NCI-H187 treated with DMSO at 0.1 percent for 48 hours (cell line): ENCODE measurements around the gene TMEM185B.
"Not testable (repeated sequence)": the region's sequence is repeated elsewhere in the genome, so short reads cannot be mapped to it uniquely, and the experiment has no call there.

Experiments
- DNase-seq: peaks from one replicate; lab custom pipeline; 2025; lab: John Stamatoyannopoulos, UW

TMEM185B gene

GRCh38 chr2:120251078-120251477, 27.9 kb upstream of the TMEM185B start:
- DNase-seq = no peak

GRCh38 chr2:120250640-120251039, 27.4 kb upstream of the TMEM185B start:
- no peak for DNase-seq

GRCh38 chr2:120247851-120248250, 24.7 kb upstream of the TMEM185B start:
- no peak for DNase-seq

- DNase-seq = peak; percentile 86
Measured at GRCh38 chr2:120246546-120247300, 23.5 kb upstream of the TMEM185B start.

DNA sequence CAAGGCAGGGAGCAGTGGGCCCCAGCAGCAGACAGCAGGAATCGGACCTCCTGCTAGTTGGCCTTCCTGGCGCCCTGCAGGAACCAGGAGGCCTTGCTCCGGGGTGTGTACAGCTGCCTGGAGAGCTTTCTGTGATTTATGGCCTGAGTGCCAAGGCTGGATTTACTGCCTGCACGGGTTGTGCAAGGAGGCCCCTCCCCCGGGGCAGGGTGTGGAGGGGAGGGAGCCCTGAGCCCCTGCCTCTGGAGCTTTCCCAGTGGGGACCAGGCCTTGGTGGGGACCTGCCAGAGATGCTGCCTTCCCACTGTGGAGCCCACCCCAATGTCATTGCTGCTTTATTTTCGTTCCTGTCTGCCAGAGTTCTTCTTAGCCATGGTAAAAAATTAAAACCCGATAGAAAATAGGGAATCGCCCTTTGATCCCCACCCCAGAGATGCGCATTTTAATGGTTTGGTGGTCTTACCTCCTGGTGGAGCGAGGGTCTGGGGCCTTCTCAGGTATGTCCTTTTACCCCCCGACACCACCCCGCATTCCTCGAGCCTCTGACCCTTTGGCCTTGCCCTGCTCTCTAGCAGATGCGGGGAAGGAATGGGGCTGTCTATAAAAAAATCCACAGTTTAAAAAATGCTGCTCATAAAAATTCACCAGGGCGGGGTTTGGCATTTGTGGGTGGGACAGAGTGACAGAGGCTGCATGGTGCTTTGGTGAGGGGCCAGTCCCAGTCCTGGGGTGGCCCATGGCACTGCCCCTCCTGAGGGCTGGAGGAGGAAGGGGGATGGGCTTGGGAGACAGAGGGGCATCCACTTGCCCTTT, 22.5 kb upstream of the TMEM185B start:
- peak; percentile 51 for DNase-seq

- no peak for DNase-seq
Measured at GRCh38 chr2:120244656-120245519, 21.7 kb upstream of the TMEM185B start.

GRCh38 chr2:120243875-120244553, 20.8 kb upstream of the TMEM185B start:
- no peak for DNase-seq

- DNase-seq = no peak
Measured at GRCh38 chr2:120243211-120243610, 20.0 kb upstream of the TMEM185B start.

GRCh38 chr2:120241684-120242083, 18.5 kb upstream of the TMEM185B start:
- no peak for DNase-seq

GRCh38 chr2:120240901-120241429, 17.8 kb upstream of the TMEM185B start:
- DNase-seq = no peak

DNA sequence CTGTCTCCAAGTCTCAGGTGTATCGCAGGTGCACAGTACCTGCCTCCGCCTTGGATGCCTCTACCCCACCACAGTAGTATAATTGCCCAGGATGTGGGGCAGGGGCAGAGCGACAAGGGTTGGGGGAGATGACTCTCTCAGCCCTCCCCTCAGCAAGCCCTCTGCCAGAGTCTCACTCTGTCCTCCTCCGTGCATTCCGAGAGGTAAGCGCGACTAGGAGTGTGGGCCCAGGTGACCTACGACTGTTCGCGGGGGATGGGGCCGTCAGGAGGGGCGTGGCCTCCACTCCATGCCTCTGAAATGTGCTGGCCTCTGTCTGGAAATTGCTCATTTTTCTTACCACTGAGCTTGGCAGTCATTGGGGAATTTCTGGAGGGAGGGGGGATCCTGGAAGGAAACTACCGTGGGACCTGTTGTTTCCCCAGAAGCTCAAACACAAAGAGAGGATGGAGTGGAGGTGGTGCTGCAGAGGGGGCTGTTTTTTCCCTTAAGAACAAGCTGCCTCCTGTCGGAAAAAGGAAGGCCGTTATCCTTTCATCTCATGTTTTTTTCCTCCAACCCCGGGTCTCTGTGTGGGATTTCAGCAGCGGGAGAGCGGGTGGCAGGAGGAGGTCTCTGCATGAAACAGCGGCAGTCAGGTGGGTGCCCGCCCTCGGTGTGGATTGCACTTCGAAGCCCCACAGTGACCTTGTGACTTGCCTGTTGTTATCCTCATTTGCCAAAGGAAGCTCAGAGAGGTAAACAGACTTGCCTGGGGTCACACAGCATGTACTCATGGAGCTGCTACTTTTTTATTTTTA, 16.5 kb upstream of the TMEM185B start:
- no peak for DNase-seq

DNA sequence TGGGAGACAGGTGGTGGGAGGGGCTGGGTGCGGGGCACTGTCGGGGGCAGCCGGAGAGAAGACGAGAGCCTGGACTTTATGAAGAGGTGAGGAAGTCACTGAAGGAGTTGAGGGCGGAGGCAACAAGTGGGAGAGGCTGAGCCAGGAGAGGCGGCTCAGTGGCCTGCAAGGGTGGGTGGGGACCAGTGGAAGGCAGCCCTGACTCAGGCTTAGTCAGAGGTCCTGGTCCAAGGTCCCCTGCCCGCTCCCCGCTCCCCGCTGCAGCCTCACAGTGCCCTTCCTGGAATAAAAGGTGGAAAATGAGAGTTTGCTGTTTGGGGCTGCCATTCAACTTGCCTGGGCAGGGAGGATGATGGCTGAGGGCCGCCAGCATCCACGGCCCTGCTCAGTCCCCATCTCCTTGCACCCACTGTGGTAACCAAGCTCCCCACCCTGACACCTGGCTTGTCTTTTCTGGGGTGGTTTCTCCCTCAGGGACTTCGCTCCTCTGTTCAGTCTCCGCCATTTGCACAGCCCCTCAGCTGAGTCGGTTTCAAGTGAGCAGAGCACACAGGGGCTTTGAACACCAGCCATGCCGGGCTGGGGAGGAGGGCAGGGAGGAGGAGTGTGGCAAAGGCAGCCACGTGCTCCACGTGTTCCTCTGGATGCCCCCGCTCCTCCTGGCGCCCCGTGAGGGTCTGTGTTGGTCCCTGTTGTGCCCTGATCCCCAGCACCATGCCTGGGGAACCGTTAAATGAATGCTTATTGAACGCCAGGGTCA, 15.7 kb upstream of the TMEM185B start:
- DNase-seq = no peak

GRCh38 chr2:120237491-120237902, 14.3 kb upstream of the TMEM185B start:
- no peak for DNase-seq

DNA sequence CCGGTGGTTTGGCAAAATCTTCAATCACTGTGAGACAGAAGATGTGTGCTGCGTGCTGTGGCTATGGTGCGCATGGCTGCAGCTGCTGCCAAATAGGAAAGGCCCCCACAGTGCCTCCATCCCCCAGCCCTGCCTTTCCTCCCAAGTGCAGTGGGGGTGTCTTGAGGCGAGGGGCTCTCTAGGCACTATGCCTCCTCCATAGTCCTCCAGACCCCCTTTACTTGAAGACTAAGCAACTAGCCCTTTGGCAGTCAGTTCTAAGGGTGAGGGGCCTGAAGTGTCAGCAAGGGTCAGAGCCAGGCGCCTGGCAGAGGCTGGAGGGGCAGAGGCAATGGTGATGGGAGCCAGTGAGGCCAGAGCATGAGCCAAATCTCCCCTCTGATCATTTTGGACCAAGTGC, 13.6 kb upstream of the TMEM185B start:
- DNase-seq = no peak

DNA sequence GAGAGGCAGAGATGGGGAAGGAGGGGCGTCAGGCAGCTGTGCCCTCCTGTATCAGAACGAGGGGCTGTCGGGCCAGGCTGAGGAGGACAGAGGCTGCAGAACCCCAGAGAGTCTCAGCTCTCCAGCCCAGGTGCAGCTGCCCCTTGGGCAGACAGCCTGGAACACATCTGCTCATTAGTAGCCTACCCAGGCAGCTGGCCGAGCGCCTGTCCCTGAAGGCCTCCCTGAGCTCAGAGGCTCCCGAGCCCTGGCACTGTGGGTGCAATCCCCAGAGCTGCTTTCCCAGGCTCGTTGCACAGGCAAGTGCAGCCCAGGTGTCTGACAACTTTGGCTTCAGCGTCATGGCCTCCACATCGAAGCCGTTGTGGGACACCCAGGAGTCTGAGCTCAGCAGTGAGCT, 13.1 kb upstream of the TMEM185B start:
- DNase-seq = no peak

DNA sequence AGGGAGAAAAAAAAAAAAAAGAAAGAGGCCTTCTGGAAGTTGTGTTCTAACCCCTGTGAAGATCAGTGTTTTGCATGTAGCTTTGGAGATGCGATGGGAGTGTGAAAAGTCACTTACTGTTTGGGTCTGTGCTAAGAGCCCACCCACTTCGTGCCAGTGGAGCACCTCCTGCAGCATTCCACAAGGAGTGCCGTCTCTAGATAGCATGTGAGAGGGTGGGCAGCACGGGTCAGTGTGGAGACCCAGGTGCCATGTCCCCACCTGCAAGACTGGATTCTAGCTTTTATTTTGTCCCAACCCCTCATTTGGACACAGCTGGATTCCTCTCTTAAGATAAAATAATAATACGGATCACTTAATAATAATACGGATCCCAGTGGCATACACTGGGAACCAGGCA, 12.5 kb upstream of the TMEM185B start:
- no peak for DNase-seq

DNA sequence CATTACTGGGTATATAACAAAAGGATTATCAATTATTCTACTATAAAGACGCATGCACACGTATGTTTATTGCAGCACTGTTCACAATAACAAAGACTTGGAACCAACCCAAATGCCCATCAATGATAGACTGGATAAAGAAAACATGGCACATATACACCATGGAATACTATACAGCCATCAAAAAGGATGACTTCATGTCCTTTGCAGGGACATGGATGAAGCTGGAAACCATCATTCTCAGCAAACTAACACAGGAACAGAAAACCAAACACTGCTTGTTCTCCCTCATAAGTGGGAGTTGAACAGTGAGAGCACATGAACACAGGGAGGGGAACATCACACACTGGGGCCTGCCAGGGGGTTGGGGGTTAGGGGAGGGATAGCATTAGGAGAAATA, 12.0 kb upstream of the TMEM185B start:
- DNase-seq = not testable (repeated sequence)

GRCh38 chr2:120233292-120233691, 10.1 kb upstream of the TMEM185B start:
- no peak for DNase-seq

GRCh38 chr2:120231974-120232635, 8.9 kb upstream of the TMEM185B start:
- no peak for DNase-seq
